HG03280 (cell line): ENCODE results near the gene PRICKLE1.

Experiments
- ATAC-seq: cut with Tn5 transposase; IDR thresholded peaks from one replicate; pipeline ENCODE4 v1.9.1; 2021; ENCODE audit warnings: mild to moderate bottlenecking, moderate library complexity; ENCODE audit not compliant: unreplicated experiment

Gene PRICKLE1

DNA sequence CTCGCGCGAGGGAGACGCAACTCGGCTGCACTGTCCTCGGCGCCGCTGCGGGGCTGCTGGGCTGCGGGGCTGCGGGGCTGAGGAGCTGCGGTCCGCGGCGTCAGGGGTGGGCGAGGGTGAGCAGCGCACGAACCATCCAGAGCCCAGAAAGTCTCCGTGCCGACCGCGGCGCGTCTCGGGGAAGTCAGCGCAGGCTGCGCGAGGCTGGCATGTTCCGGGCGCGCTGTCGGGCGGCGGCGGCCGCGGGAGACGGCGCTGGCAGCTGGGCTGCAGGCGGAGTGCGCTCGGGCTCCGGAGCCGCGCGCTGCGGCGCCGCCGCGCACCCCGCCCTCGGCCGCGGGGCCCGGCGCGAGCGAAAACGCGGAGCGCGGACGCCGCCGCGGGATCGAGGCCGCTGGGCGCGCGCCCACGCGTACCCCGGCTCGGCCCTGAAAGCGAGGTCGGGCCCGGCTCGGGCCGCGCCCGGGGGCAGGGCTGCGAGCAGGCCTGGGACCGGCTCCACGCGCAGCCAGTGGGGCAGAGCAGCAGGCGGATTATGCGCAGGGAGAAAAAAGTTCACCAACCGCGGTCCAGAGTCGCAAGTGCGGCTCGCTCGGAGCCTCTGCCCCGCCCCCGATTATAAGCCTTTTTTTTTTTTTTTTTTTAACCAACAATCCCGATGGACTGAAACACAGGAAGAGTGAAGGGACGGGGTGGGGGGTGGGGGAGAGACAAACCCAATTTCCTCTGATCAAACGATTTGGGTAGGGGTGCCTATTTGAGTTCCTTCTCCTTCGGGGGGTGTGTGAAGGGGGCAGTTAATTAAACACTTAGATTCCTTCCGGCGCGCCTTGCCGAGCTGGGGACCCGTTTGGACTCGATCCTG is at the start of gene PRICKLE1:
Gene PRICKLE1 (minus strand): TSS at position 282 of the 865 bp plus-strand sequence. CDS start 117,230 bp downstream, outside the sequence.
- ATAC-seq = peak; percentile 81

GRCh38 chr12:42638697-42639096 is 49.2 kb upstream of the PRICKLE1 start:
- ATAC-seq = no peak

DNA sequence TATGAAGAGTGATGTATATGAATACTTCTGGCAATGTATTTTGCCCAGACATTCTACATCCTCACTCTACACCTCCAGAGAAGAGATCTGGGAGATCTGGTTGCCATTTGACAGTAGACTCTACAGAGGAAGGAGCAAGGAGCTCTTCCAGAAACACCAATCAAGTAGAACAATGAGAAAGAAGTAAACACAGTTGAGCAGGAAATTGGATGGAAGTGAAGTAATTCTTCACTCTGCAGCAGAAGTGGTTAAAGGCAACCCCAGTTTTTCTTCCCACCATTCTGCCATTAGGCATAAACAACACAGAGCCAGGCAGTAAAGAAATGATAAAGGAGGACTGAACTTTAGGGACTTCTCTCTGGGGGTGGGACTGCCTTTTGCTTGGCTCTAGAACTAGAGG is 48.5 kb upstream of the PRICKLE1 start:
- ATAC-seq = no peak

GRCh38 chr12:42636993-42637392 is 47.4 kb upstream of the PRICKLE1 start:
- no peak for ATAC-seq

GRCh38 chr12:42633594-42633993 is 44.0 kb upstream of the PRICKLE1 start:
- ATAC-seq = no peak

GRCh38 chr12:42631513-42631912 is 42.0 kb upstream of the PRICKLE1 start:
- no peak for ATAC-seq

DNA sequence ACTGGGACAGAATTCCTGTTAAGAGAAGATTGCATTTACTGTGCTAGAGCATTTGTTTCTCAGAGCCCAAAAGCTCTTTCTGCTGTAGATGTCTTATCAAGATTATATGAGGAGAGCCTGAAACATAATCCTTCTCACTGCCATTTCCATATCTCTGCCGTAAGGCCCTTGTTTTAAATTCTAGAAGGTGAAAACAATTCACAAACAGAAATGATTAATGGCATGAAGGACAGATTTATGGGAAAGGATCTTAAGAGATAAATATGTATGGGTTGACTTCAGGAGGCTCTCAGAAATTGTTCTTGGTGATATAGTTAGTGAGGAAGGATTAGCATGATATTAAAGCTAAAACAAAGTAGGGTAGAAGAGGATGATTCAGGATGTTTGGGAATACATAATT is 40.8 kb upstream of the PRICKLE1 start:
- no peak for ATAC-seq

GRCh38 chr12:42627151-42627550 is 37.6 kb upstream of the PRICKLE1 start:
- ATAC-seq = no peak

DNA sequence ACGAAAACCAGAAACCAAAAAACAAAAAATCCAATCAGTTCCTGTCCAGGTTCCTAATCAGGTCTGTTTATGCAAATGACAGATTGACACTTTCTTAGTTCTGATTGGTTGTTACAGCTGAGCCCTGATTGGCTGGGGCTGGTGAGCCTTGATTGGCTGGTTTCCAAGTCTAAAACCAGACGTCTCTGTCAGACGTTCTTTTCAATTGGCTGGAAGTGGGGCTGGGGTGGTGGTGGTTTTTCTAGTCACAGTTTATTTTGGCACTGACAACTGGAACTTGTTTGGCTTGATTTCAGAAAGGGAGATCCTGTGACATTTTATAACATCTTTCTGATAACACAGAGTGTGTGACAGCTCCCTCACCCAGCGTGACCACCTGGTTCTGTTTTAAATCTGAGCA is 36.1 kb upstream of the PRICKLE1 start:
- ATAC-seq = no peak

- ATAC-seq = no peak
Observed at GRCh38 chr12:42617622-42618021, 28.1 kb upstream of the PRICKLE1 start.

- ATAC-seq = no peak
Observed at GRCh38 chr12:42615006-42615405, 25.5 kb upstream of the PRICKLE1 start.

- no peak for ATAC-seq
Observed at GRCh38 chr12:42612231-42612613, 22.7 kb upstream of the PRICKLE1 start.

DNA sequence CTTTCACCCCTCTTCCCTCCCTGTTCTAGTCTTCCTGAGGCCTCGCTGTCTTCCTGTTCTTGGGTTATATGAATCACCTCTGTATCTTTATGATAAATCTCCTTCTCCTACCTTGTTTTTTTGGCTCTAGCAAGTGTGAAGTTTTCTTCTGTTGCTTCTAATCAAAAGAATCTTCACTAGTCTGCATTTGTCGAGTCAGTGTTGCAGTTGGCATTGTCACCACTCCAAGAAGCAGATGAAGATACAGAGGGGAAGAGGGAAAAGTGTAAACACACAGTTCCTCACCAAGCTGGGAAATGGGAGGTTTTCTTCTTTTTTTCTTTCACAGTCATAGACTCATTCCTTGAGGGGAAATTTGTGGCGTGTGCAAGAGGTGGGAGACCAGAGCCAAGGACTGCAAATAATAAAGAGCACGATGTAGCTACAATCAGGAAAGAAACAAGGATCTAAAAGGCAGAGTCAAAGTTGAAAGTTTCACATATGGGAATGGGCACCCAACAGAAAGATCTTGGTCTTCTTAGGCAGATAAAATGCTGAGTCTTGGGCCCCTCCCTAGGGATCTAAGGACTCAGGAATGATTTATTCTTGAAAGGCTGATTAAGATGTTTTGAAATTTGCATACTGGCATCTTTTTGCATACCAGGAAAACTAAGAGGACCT is 22.2 kb upstream of the PRICKLE1 start:
- no peak for ATAC-seq

GRCh38 chr12:42609605-42610004 is 20.1 kb upstream of the PRICKLE1 start:
- ATAC-seq = no peak

GRCh38 chr12:42608196-42608825 is 18.8 kb upstream of the PRICKLE1 start:
- ATAC-seq = no peak

GRCh38 chr12:42607584-42608058 is 18.1 kb upstream of the PRICKLE1 start:
- no peak for ATAC-seq

DNA sequence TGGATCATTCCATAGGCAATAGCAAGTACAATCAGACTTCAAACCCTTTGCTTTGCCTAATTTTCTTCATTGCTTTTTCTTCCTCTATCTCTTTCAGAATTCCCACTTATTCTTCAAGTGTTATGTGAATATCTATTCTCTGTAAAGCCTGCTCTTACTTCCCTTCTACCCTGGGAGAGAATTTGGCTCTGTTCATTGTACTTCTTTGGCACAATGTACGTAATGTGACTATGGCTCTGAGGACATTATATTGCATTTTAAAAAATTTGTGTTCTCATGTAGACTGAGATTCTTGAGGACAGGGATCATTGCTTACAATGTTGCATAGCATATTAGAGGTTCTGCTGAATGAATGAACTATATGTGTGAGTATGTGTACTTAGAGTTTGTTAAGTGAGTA is 16.9 kb upstream of the PRICKLE1 start:
- no peak for ATAC-seq

GRCh38 chr12:42605685-42606084 is 16.1 kb upstream of the PRICKLE1 start:
- no peak for ATAC-seq

DNA sequence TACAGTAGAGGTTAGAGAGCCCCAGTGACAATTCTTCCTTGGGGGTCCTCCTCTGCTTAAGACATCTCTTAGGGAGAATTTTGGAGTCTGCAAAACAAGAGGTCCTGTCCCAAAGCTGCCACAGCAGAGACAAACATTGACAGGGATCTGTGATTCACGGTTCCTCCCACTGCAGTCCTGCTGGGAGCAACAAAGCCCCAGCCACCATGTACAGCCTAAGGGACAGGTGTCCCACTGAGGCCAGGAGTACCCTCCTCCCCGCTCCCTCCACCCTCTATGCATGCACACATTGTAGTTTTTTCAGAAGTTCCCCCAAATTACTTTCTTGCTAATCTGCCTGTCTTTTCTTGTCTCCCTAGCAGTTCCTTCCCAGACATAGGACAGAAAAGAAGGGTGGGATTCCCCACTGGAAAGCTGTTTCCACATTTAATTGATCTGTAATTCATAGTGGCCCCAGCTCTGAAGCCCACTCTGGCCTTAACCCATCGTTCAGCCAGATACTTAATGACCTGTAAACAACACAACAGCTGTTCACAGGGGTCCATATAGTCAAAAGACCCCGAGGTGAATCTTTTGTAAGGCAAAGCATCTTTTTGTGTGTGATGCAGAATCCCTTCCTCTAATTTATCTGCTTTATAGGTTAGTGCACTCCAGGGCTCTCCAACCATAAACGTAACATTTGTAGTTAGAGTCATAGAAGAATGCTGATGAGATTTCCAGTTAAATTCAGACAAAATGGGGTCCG is 13.9 kb upstream of the PRICKLE1 start:
- no peak for ATAC-seq

DNA sequence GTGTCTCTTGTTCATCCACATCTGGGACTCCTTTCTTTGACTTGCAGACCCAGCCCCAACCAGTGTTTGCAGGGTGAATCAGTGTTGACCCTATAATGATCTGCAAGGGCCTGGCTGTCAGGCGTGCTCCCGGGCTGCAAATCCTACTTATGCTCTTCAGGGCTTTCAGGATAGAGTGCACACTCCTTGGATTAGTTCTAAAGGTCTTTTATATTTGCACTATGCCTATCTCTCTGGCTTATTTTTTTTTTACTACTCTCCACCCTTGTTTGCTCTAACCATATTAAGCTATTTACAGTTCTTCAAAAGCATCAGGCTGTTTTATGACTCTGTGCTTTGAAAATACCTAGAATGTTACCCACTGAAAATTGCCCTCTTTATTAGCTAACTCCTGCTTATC is 4.3 kb upstream of the PRICKLE1 start:
- no peak for ATAC-seq

DNA sequence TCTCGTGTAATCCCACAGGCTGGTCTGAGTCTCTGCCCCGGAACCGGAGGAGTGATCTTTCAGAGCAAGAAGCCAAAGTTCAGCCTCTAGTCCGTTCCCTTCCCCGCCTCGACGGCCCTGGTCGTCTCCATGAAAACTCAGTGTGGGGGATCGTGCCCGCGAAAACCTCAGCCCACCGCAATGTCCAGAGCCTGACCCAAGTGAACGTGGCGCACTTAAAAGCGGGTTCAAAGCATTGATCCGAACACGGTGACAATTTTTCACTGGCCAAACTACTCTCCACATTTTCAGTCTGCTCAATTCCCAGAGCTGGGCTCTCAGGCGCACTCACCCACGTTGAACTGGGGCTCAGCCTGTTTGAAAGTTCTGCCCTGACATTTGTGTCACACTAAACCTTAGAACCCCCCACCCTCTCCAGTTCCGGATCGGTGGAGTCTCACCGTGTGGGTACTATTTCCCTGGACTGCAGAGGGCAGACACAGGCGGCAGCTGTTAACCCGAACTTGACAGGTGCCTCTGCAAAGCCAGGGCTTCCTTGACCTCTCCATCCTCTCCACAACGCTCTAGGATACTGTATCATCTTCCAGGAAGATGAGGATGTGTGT is 886 bp upstream of the PRICKLE1 start:
- ATAC-seq = no peak
